SK-N-SH (cell line): ENCODE measurements around the gene CCRL2.

ENCODE experiments used
- JUND ChIP-seq: IDR thresholded peaks from 2 replicates; pipeline ENCODE4 v1.4.0; 2012
- MXI1 ChIP-seq: IDR thresholded peaks from 2 replicates; pipeline ENCODE4 v1.6.1; 2012; ENCODE audit warnings: mild to moderate bottlenecking, low read depth, low read length, improper control_type of control experiment
- POLR2AphosphoS5 ChIP-seq: IDR thresholded peaks from 2 replicates; pipeline ENCODE4 v1.6.1; 2012; ENCODE audit warnings: low read depth, low read length
- TAF1 ChIP-seq: IDR thresholded peaks from 2 replicates; pipeline ENCODE4 v1.6.1; 2012; ENCODE audit warnings: low read depth, mild to moderate bottlenecking, low read length, moderate library complexity, borderline replicate concordance
- TCF12 ChIP-seq: IDR thresholded peaks from 2 replicates; pipeline ENCODE4 v1.4.0; 2012
- YY1 ChIP-seq: IDR thresholded peaks from 2 replicates; pipeline ENCODE4 v1.4.0; 2012; ENCODE audit warnings: low read depth, mild to moderate bottlenecking
- TF ChIP-seq, protein P1 (sequence below): fragments of 200-600 bp; sonication (generic); IDR thresholded peaks from 2 replicates; pipeline ENCODE4 v1.6.1; 2017; ENCODE audit warnings: antibody characterized with exemption, mild to moderate bottlenecking, moderate library complexity
- TF ChIP-seq, protein P2 (sequence below): IDR thresholded peaks from 2 replicates; pipeline ENCODE4 v1.4.0; 2012; ENCODE audit warnings: low read depth
- TF ChIP-seq, protein P3 (sequence below): IDR thresholded peaks from 2 replicates; pipeline ENCODE4 v1.4.0; 2012; ENCODE audit warnings: low read depth, borderline replicate concordance

DNA sequence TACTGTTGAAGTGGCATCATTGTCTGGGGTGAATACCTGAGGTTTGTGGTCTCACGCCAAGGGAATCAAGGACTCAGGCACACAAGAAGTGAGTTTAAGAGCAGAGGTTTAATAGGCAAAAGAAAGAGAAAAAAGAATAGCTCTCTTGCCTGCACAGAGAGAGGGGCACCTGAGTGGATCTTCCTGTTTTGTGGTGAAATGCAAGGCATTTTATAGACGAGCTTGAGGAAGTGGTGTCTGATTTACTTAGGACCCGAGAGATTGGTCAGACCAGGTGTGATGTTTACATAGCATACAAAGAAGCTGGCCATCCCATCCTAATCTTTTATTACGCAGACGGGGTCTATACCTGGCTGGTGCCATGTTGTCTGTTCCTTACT, 23.1 kb upstream of the CCRL2 start:
- TF ChIP-seq, protein P1, sequence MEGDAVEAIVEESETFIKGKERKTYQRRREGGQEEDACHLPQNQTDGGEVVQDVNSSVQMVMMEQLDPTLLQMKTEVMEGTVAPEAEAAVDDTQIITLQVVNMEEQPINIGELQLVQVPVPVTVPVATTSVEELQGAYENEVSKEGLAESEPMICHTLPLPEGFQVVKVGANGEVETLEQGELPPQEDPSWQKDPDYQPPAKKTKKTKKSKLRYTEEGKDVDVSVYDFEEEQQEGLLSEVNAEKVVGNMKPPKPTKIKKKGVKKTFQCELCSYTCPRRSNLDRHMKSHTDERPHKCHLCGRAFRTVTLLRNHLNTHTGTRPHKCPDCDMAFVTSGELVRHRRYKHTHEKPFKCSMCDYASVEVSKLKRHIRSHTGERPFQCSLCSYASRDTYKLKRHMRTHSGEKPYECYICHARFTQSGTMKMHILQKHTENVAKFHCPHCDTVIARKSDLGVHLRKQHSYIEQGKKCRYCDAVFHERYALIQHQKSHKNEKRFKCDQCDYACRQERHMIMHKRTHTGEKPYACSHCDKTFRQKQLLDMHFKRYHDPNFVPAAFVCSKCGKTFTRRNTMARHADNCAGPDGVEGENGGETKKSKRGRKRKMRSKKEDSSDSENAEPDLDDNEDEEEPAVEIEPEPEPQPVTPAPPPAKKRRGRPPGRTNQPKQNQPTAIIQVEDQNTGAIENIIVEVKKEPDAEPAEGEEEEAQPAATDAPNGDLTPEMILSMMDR: no peak
- TF ChIP-seq JUND (no peak), YY1 (no peak), TCF12 (no peak), POLR2AphosphoS5 (no peak), MXI1 (no peak), TAF1 (no peak)
- TF ChIP-seq, protein P2, sequence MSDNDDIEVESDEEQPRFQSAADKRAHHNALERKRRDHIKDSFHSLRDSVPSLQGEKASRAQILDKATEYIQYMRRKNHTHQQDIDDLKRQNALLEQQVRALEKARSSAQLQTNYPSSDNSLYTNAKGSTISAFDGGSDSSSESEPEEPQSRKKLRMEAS: no peak
- TF ChIP-seq, protein P3, sequence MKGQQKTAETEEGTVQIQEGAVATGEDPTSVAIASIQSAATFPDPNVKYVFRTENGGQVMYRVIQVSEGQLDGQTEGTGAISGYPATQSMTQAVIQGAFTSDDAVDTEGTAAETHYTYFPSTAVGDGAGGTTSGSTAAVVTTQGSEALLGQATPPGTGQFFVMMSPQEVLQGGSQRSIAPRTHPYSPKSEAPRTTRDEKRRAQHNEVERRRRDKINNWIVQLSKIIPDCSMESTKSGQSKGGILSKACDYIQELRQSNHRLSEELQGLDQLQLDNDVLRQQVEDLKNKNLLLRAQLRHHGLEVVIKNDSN: no peak
